K562 (cell line): ENCODE measurements around the gene NBEAL2. TPM values are rescaled to one million over a fixed set of nuclear protein-coding genes. Genes with fewer than 3 reads are reported as not detected.
A peak's percentile ranks its signal among the peaks of the same experiment; 100 is the strongest.

ENCODE experiments used
- ATAC-seq: fragments of 200-7000 bp; cut with Tn5 transposase; 3 replicates; pipeline ENCODE4 v1.9.1; 2020; ENCODE audit warnings: moderate library complexity
- Bru-seq: library from RNA; stranded (reverse); fragments of 400-500 nt; gene quantifications from one replicate; lab custom pipeline; 2021; lab: Mats Ljungman, UMichigan
- BruChase-seq, 2 experiments: library from RNA; stranded (reverse); fragments of 400-500 nt; gene quantifications; one replicate each; lab custom pipeline; 2021; lab: Mats Ljungman, UMichigan
- BruUV-seq: library from RNA; stranded (reverse); fragments of 400-500 nt; replicated peaks from 2 replicates; lab custom pipeline; 2021; lab: Mats Ljungman, UMichigan
- CTCF ChIA-PET: fragments of 300-600 bp; formaldehyde crosslinking; extraction: SDS; loops from one replicate; lab custom pipeline; 2021; ENCODE audit warnings: low intra/inter-chr PET ratio; lab: Yijun Ruan, JAX
- POLR2A ChIA-PET: fragments of 300-600, 350-650 bp; sonication (Branson Sonifier 250); formaldehyde crosslinking; extraction: SDS; loops from one replicate; lab custom pipeline; 2021; ENCODE audit warnings: antibody characterized with exemption, inconsistent platforms; lab: Yijun Ruan, JAX
- DNase-seq, 4 experiments: peaks; one replicate each; pipeline versions ENCODE4 v3.0.0 to v3.0.0-alpha.2; 2011 to 2018; ENCODE audit warnings: low spot score in 3 of 4, mixed read lengths in 3 of 4; ENCODE audit errors: extremely low read depth in 1 of 4
- FAIRE-seq: peaks from 2 replicates; lab custom pipeline; 2011; peaks lifted over from hg19 to GRCh38; lab: Jason Lieb, UNC
- H2AFZ ChIP-seq: 2 replicates; pipeline ENCODE4 v1.6.0; 2011; ENCODE audit warnings: low read depth, low read length, control low read depth, inconsistent platforms
- H3K27ac ChIP-seq: fragments of 200-600 bp; 3 replicates; pipeline ENCODE4 v1.8.0; 2011; ENCODE audit warnings: low read depth, mild to moderate bottlenecking, control low read depth, inconsistent platforms, low read length, moderate library complexity, mixed read lengths; ENCODE audit errors: extremely low read depth
- H3K27me3 ChIP-seq, 2 experiments: fragments of 300-600 bp in 1 of 2; 2 replicates in 1 of 2; 3 replicates in 1 of 2; pipeline versions ENCODE4 v1.6.0 to v1.8.0; 2011; ENCODE audit warnings: inconsistent platforms in 2 of 2, low read length in 2 of 2, mild to moderate bottlenecking in 1 of 2, mixed read lengths in 1 of 2, moderate library complexity in 1 of 2; ENCODE audit not compliant: control insufficient read depth in 2 of 2, insufficient read depth in 2 of 2
- H3K36me3 ChIP-seq: fragments of 300-600 bp; 3 replicates; pipeline ENCODE4 v1.8.0; 2011; ENCODE audit warnings: mild to moderate bottlenecking, low read length, inconsistent platforms; ENCODE audit not compliant: control insufficient read depth, insufficient read depth
- H3K4me1 ChIP-seq, 2 experiments: fragments of 200-600 bp in 1 of 2; replicated peaks in 1 of 2; 2 replicates in 1 of 2; 3 replicates in 1 of 2; pipeline versions ENCODE4 v1.5.1 to v1.8.0; 2011; ENCODE audit warnings: inconsistent platforms in 2 of 2, low read length in 2 of 2, mild to moderate bottlenecking in 1 of 2, mixed read lengths in 1 of 2, moderate library complexity in 1 of 2; ENCODE audit not compliant: control insufficient read depth in 2 of 2, insufficient read depth in 2 of 2
- H3K4me2 ChIP-seq: 2 replicates; pipeline ENCODE4 v1.6.1; 2011; ENCODE audit warnings: low read length, control low read depth, inconsistent platforms, mixed read lengths; ENCODE audit not compliant: insufficient read depth
- H3K4me3 ChIP-seq: fragments of 200-600 bp; sonication (generic), shearing (Covaris generic); 2 replicates; pipeline ENCODE4 v1.5.1; 2016; ENCODE audit warnings: control low read depth, inconsistent platforms
- H3K79me2 ChIP-seq: fragments of 200-600 bp; 3 replicates; pipeline ENCODE4 v1.8.0; 2011; ENCODE audit warnings: low read length, inconsistent platforms; ENCODE audit not compliant: control insufficient read depth, insufficient read depth
- H3K9ac ChIP-seq, 2 experiments: 2 replicates each; pipeline versions ENCODE4 v1.6.0 to v1.6.1; 2011; ENCODE audit warnings: low read depth in 2 of 2, low read length in 2 of 2, control low read depth in 1 of 2, inconsistent platforms in 1 of 2, mild to moderate bottlenecking in 1 of 2, mixed read lengths in 1 of 2; ENCODE audit not compliant: insufficient read depth in 1 of 2
- H3K9me1 ChIP-seq: one replicate; pipeline ENCODE4 v1.6.0; 2011; ENCODE audit warnings: inconsistent platforms, mild to moderate bottlenecking, low read length, moderate library complexity; ENCODE audit not compliant: control insufficient read depth, insufficient read depth
- H3K9me3 ChIP-seq: replicated peaks from 2 replicates; pipeline ENCODE4 v1.5.1; 2011; ENCODE audit warnings: low read depth, low read length, inconsistent platforms; ENCODE audit not compliant: control insufficient read depth, insufficient read depth
- H4K20me1 ChIP-seq: replicated peaks from 2 replicates; pipeline ENCODE4 v1.6.1; 2011; ENCODE audit warnings: low read length, inconsistent platforms, mixed read lengths; ENCODE audit not compliant: control insufficient read depth, insufficient read depth
- FOXJ2 ChIP-seq: fragments of 200-800 bp; sonication (Bioruptor generic); IDR thresholded peaks from 2 replicates; pipeline ENCODE4 v1.6.1; 2016; ENCODE audit warnings: missing genetic modification characterization, missing compliant biosample characterization
- GATAD2A ChIP-seq: fragments of 450-650 bp; IDR thresholded peaks from 2 replicates; pipeline ENCODE4 v1.6.1; 2017
- HOXB6 ChIP-seq: fragments of 250-450 bp; sonication (Bioruptor Pico); IDR thresholded peaks from 2 replicates; pipeline ENCODE4 v1.5.1; 2022; ENCODE audit warnings: mild to moderate bottlenecking, borderline replicate concordance
- PREB ChIP-seq: sonication (generic); formaldehyde crosslinking; IDR thresholded peaks from 2 replicates; pipeline ENCODE4 v1.8.1; 2023; ENCODE audit warnings: mild to moderate bottlenecking, missing genetic modification reagents
- TAF7 ChIP-seq: fragments of 450-650 bp; IDR thresholded peaks from 2 replicates; pipeline ENCODE4 v1.6.1; 2016; ENCODE audit warnings: missing genetic modification characterization, missing compliant biosample characterization
- TARDBP ChIP-seq: fragments of 450-650 bp; IDR thresholded peaks from 2 replicates; pipeline ENCODE4 v1.6.1; 2016
- USF2 ChIP-seq: sonication (generic); formaldehyde crosslinking; IDR thresholded peaks from 2 replicates; pipeline ENCODE4 v1.5.0; 2020; ENCODE audit warnings: missing genetic modification reagents
- ZNF518B ChIP-seq: fragments of 250-450 bp; sonication (Bioruptor Pico); IDR thresholded peaks from 2 replicates; pipeline ENCODE4 v1.5.0; 2021; ENCODE audit warnings: mild to moderate bottlenecking, moderate library complexity
- ZNF589 ChIP-seq: fragments of 200-800 bp; sonication (Bioruptor generic); IDR thresholded peaks from 2 replicates; pipeline ENCODE4 v1.6.1; 2016; ENCODE audit warnings: low read depth, missing genetic modification characterization, missing compliant biosample characterization
- ZNF76 ChIP-seq: fragments of 250-450 bp; sonication (Bioruptor Pico); IDR thresholded peaks from 2 replicates; pipeline ENCODE4 v1.4.0; 2020; ENCODE audit warnings: mild to moderate bottlenecking, moderate library complexity, borderline replicate concordance
- WGBS: fragments of 100-300 bp; shearing (Covaris generic); methylation state at CpG from one replicate; pipeline ENCODE4 v1.1.6; 2016; ENCODE audit warnings: low coverage, mixed read lengths; ENCODE audit not compliant: insufficient coverage; ENCODE audit errors: missing lambda C conversion rate; 5-methylcytosine and 5-hydroxymethylcytosine counted together
- in situ Hi-C: fragments of 300-500 bp; cut with MboI; formaldehyde crosslinking; loops from 4 replicates; pipeline ENCODE4 v1.15.0; 2018; ENCODE audit warnings: inconsistent platforms, mixed read lengths
- intact Hi-C: fragments of 100-400 bp; cut with micrococcal nuclease; formaldehyde crosslinking; loops from 2 replicates; pipeline ENCODE4 v1.14.2; 2022
- long read RNA-seq, 3 experiments: library from polyadenylated mRNA in 2 of 3; library from RNA in 1 of 3; unstranded in 2 of 3; stranded (forward) in 1 of 3; transcript quantifications; one replicate each; pipeline ENCODE4 v2.0.0, GENCODE V29; 2019 to 2022
- polyA minus RNA-seq, 3 experiments: library from RNA; depleted of rRNA, polyadenylated mRNA; stranded (reverse); fragments of >200 nt; gene quantifications; 2 replicates each; pipeline ENCODE4 v1.2.3, GENCODE V29; 2011
- polyA plus RNA-seq, 8 experiments: library from polyadenylated mRNA; depleted of rRNA in 4 of 8; stranded (reverse) in 5 of 8; unstranded in 3 of 8; fragments of >200 nt; fragmentation: Nextera tagmentation in 2 of 8; fragmentation: Illumina TruSeq in 1 of 8; extraction: Ambion mirVana in 2 of 8; extraction: Trizol in 1 of 8; gene quantifications; 2 replicates each; pipeline versions ENCODE4 v1.2.1 to v1.2.3, GENCODE V29; 2011 to 2014; ENCODE audit warnings: inconsistent platforms in 1 of 8, missing spikeins in 1 of 8
- total RNA-seq, 7 experiments: library from RNA; depleted of rRNA in 6 of 7; stranded (reverse); fragments of >200 nt in 6 of 7; fragmentation: Illumina TruSeq in 2 of 7; extraction: Trizol in 2 of 7; gene quantifications; 2 replicates each; pipeline versions ENCODE4 v1.2.1 to v1.2.3, GENCODE V29; 2011 to 2021; ENCODE audit warnings: low replicate concordance in 1 of 7

NBEAL2 gene
- 322 and 1,090 TPM in 2 replicates for total RNA-seq (2011; cell fraction: chromatin; rRNA removed; ENCODE audit: low replicate concordance)
- 555 and 597 TPM in 2 replicates for total RNA-seq (2011; cell fraction: nucleolus; rRNA removed)
- 365 and 370 TPM in 2 replicates for total RNA-seq (2011; cell fraction: nucleoplasm; rRNA removed)
- total RNA-seq (2014; rRNA removed) (41.3 and 45.2 TPM in 2 replicates), total RNA-seq (2014; rRNA removed; fragmentation: Illumina TruSeq; extraction: Trizol) (12.3 and 16.0 TPM in 2 replicates), total RNA-seq (2015; rRNA removed; fragmentation: Illumina TruSeq; extraction: Trizol) (23.7 and 23.9 TPM in 2 replicates), total RNA-seq (2021) (89.3 and 114 TPM in 2 replicates), polyA plus RNA-seq (2011; rRNA removed) (29.6 and 50.4 TPM in 2 replicates), polyA plus RNA-seq (2014; fragmentation: Illumina TruSeq; extraction: Trizol) (46.4 and 62.1 TPM in 2 replicates), polyA plus RNA-seq (2014; fragmentation: Nextera tagmentation; extraction: Ambion mirVana) (under 1 TPM; 0.06 to 0.24 TPM), polyA plus RNA-seq (2014; rRNA removed) (67.5 and 85.5 TPM in 2 replicates), polyA minus RNA-seq (2011; rRNA and poly(A)+ RNA removed) (8.6 and 16.8 TPM in 2 replicates), Bru-seq, nascent RNA (percentile 75 among the genes with signal in this experiment), BruChase-seq, experiment 1, labeled RNA remaining after a 2-hour chase (percentile 62 among the genes with signal in this experiment), BruChase-seq, experiment 2, labeled RNA remaining after a 6-hour chase (percentile 68 among the genes with signal in this experiment)
- polyA plus RNA-seq (2011; cell fraction: cytosol; rRNA removed), result 25.6 and 45.5 TPM in 2 replicates
- 557 and 843 TPM in 2 replicates for polyA plus RNA-seq (2011; cell fraction: nucleus; rRNA removed)
- 66.4 and 174 TPM in 2 replicates for polyA plus RNA-seq (2012)
- polyA minus RNA-seq (2011; cell fraction: cytosol; rRNA and poly(A)+ RNA removed), result 23.5 and 26.4 TPM in 2 replicates
- 104 and 118 TPM in 2 replicates for polyA minus RNA-seq (2011; cell fraction: nucleus; rRNA and poly(A)+ RNA removed)
- long read RNA-seq, experiment 1, partial matches to known transcripts, result 96 of 132 reads
- long read RNA-seq, experiment 1, other reads (novel, unspliced or antisense), result 36 of 132 reads
- long read RNA-seq, experiment 2, partial matches to known transcripts, result 25 of 48 reads
- long read RNA-seq, experiment 2, other reads (novel, unspliced or antisense), result 23 of 48 reads
- long read RNA-seq, experiment 3, partial matches to known transcripts, result 5 of 7 reads
- long read RNA-seq, experiment 3, other reads (novel, unspliced or antisense), result 2 of 7 reads

GRCh38 chr3:46978985-46979944, at the start of gene NBEAL2:
TSS of gene NBEAL2 (plus strand) at chr3:46979666. CDS start at chr3:46979862, 196 bp downstream.
- ATAC-seq (peak; percentile 91), FAIRE-seq (peak; percentile 74), DNase-seq (peak; percentile 89 to 98 (median 93))
- H3K9ac ChIP-seq, result peak within 1 kb of the TSS; percentile 94 to 98
- under 1% methylated on average over 63 of the region's 73 CpGs for WGBS
- intact Hi-C loops, result loop anchor here (1.0 to 5.0 kb wide), 3 partner anchors 8 to 47 kb away; no protein-coding TSS in a partner anchor
- no peaks in the 10 kb centered on the region for H3K9me1 ChIP-seq
- ChIA-PET CTCF (no interaction called here), POLR2A (interaction anchor here (0.6 to 4.4 kb wide), 17 partner anchors 8 to 269 kb away, joined by 3 to 35 read pairs (median 4); no protein-coding TSS in a partner anchor)
- peak within 1 kb of the TSS; percentile 93 for H3K27ac ChIP-seq
- H3K36me3 ChIP-seq, result peaks cover 10% of the 10 kb centered on the region
- peaks cover 68% of the 10 kb centered on the region for H3K79me2 ChIP-seq
- H3K4me1 ChIP-seq, result peaks cover 37 to 60% of the 10 kb centered on the region in 2 experiments
- no peaks in the 10 kb centered on the region; the same call in 1 of the 2 replicates for H4K20me1 ChIP-seq
- in situ Hi-C loops, result no loop called here
- TSS peak; percentile 43 for BruUV-seq
- no peaks in the 10 kb centered on the region for H3K27me3 ChIP-seq
- peak within 1 kb of the TSS; percentile 91 for H2AFZ ChIP-seq
- H3K4me2 ChIP-seq, result peak within 1 kb of the TSS; percentile 98
- no peaks in the 10 kb centered on the region for H3K9me3 ChIP-seq
- H3K4me3 ChIP-seq, result peak within 1 kb of the TSS; percentile 74
- no peak for TF ChIP-seq FOXJ2 (tag)
- TF ChIP-seq GATAD2A, result no peak
- TF ChIP-seq PREB (CRISPR knock-in tag), result no peak
- no peak for TF ChIP-seq USF2
- TF ChIP-seq ZNF589 (CRISPR knock-in tag), result no peak
- TF ChIP-seq TARDBP, result no peak; the same call in 1 of the 2 replicates
- TF ChIP-seq HOXB6 (CRISPR knock-in tag), result no peak
- TF ChIP-seq ZNF518B (CRISPR knock-in tag), result no peak
- TF ChIP-seq TAF7 (tag), result peak; percentile 75; the same call in 1 of the 2 replicates
- peak; percentile 60; the same call in 1 of the 2 replicates for TF ChIP-seq ZNF76 (CRISPR knock-in tag)
